A673 (cell line): ENCODE measurements around the gene RFT1. TPM values are rescaled to one million over a fixed set of nuclear protein-coding genes. Genes with fewer than 3 reads are reported as not detected.

ENCODE experiments used
- Bru-seq: library from RNA; stranded (reverse); fragments of 400-500 nt; gene quantifications from one replicate; lab custom pipeline; 2021; lab: Mats Ljungman, UMichigan
- BruChase-seq, 2 experiments: library from RNA; stranded (reverse); fragments of 400-500 nt; gene quantifications; one replicate each; lab custom pipeline; 2021; lab: Mats Ljungman, UMichigan
- BruUV-seq: library from RNA; stranded (reverse); fragments of 400-500 nt; replicated peaks from 2 replicates; lab custom pipeline; 2021; lab: Mats Ljungman, UMichigan
- CTCF ChIA-PET: fragments of 300-600 bp; sonication (Branson Sonifier 250); formaldehyde crosslinking; loops from one replicate; lab custom pipeline; 2022; ENCODE audit warnings: antibody characterized with exemption; lab: Charles Lee
- POLR2A ChIA-PET: fragments of 300-600 bp; sonication (Branson Sonifier 250); formaldehyde crosslinking; loops from one replicate; lab custom pipeline; 2022; ENCODE audit warnings: antibody characterized with exemption; ENCODE audit not compliant: low non-redundant PET; lab: Charles Lee
- DNase-seq: peaks from one replicate; pipeline ENCODE4 v3.0.0-alpha.2; 2015; ENCODE audit warnings: low spot score
- H3K27ac ChIP-seq: fragments of 200-600 bp; sonication (generic); 2 replicates; pipeline ENCODE4 v1.5.1; 2016; ENCODE audit warnings: mixed run types, low read depth, mild to moderate bottlenecking, mixed read lengths, antibody characterized with exemption, low read length; ENCODE audit not compliant: poor library complexity, severe bottlenecking
- H3K27me3 ChIP-seq: fragments of 200-600 bp; sonication (generic); replicated peaks from 2 replicates; pipeline ENCODE4 v1.6.1; 2017; ENCODE audit warnings: mixed run types, low read depth, mild to moderate bottlenecking, mixed read lengths, antibody characterized with exemption, low read length; ENCODE audit not compliant: insufficient read depth, poor library complexity
- H3K36me3 ChIP-seq: fragments of 200-600 bp; sonication (generic); 2 replicates; pipeline ENCODE4 v1.6.1; 2016; ENCODE audit warnings: mixed run types, mild to moderate bottlenecking, mixed read lengths, antibody characterized with exemption, low read length; ENCODE audit not compliant: insufficient read depth, poor library complexity, severe bottlenecking
- H3K4me1 ChIP-seq: fragments of 200-600 bp; sonication (generic); 2 replicates; pipeline ENCODE4 v1.6.1; 2017; ENCODE audit warnings: mixed run types, mild to moderate bottlenecking, mixed read lengths, antibody characterized with exemption, low read length; ENCODE audit not compliant: insufficient read depth, poor library complexity, severe bottlenecking
- H3K4me3 ChIP-seq: fragments of 200-600 bp; sonication (generic); 2 replicates; pipeline ENCODE4 v1.5.1; 2016; ENCODE audit warnings: low read depth, mixed run types, mild to moderate bottlenecking, mixed read lengths, low read length; ENCODE audit not compliant: poor library complexity, severe bottlenecking
- H3K9me3 ChIP-seq: fragments of 200-600 bp; sonication (generic); 2 replicates; pipeline ENCODE4 v1.6.1; 2016; ENCODE audit warnings: mixed run types, low read depth, mild to moderate bottlenecking, mixed read lengths, antibody characterized with exemption, low read length; ENCODE audit not compliant: poor library complexity, severe bottlenecking
- EZH2 ChIP-seq: fragments of 200-600 bp; sonication (generic); IDR thresholded peaks from 2 replicates; pipeline ENCODE4 v1.6.1; 2017; ENCODE audit warnings: borderline replicate concordance, low read depth, mild to moderate bottlenecking, mixed read lengths, antibody characterized with exemption, low read length; ENCODE audit not compliant: poor library complexity, severe bottlenecking
- intact Hi-C: fragments of 100-400 bp; cut with micrococcal nuclease; formaldehyde crosslinking; loops from one replicate; pipeline ENCODE4 v1.10.0; 2022; ENCODE audit not compliant: unreplicated experiment
- long read RNA-seq: library from polyadenylated mRNA; stranded (forward); transcript quantifications from one replicate; pipeline ENCODE4 v2.0.0, GENCODE V29; 2022
- total RNA-seq: library from RNA; stranded (reverse); gene quantifications from 2 replicates; pipeline ENCODE4 v1.2.3, GENCODE V29; 2021
- TF ChIP-seq, protein P1 (sequence below): fragments of 300-800, 200-600 bp; sonication (generic); conservative IDR thresholded peaks from 2 replicates; pipeline ENCODE4 v1.5.1; 2017; ENCODE audit warnings: low read depth, mild to moderate bottlenecking, antibody characterized with exemption, low read length, moderate library complexity, mixed read lengths

RFT1 gene, protein sequence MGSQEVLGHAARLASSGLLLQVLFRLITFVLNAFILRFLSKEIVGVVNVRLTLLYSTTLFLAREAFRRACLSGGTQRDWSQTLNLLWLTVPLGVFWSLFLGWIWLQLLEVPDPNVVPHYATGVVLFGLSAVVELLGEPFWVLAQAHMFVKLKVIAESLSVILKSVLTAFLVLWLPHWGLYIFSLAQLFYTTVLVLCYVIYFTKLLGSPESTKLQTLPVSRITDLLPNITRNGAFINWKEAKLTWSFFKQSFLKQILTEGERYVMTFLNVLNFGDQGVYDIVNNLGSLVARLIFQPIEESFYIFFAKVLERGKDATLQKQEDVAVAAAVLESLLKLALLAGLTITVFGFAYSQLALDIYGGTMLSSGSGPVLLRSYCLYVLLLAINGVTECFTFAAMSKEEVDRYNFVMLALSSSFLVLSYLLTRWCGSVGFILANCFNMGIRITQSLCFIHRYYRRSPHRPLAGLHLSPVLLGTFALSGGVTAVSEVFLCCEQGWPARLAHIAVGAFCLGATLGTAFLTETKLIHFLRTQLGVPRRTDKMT
- 15.8 and 16.7 TPM in 2 replicates for total RNA-seq
- percentile 61 among the genes with signal in this experiment for Bru-seq, nascent RNA
- percentile 49 among the genes with signal in this experiment for BruChase-seq, experiment 1, labeled RNA remaining after a 2-hour chase
- BruChase-seq, experiment 2, labeled RNA remaining after a 6-hour chase: percentile 56 among the genes with signal in this experiment
- long read RNA-seq, full-length matches to known transcripts: 56 of 64 reads
- long read RNA-seq, partial matches to known transcripts: 2 of 64 reads
- long read RNA-seq, other reads (novel, unspliced or antisense): 6 of 64 reads

- Histone ChIP-seq H3K4me3 (peak within 1 kb of the TSS; percentile 81), H3K36me3 (peaks cover under 1% of the 10 kb centered on the region), H3K27me3 (no peaks in the 10 kb centered on the region), H3K27ac (peak within 1 kb of the TSS; percentile 79), H3K4me1 (no peaks in the 10 kb centered on the region), H3K9me3 (no peaks in the 10 kb centered on the region)
- intact Hi-C loops: no loop called here
- TF ChIP-seq EZH2: no peak
- TF ChIP-seq, protein P1, sequence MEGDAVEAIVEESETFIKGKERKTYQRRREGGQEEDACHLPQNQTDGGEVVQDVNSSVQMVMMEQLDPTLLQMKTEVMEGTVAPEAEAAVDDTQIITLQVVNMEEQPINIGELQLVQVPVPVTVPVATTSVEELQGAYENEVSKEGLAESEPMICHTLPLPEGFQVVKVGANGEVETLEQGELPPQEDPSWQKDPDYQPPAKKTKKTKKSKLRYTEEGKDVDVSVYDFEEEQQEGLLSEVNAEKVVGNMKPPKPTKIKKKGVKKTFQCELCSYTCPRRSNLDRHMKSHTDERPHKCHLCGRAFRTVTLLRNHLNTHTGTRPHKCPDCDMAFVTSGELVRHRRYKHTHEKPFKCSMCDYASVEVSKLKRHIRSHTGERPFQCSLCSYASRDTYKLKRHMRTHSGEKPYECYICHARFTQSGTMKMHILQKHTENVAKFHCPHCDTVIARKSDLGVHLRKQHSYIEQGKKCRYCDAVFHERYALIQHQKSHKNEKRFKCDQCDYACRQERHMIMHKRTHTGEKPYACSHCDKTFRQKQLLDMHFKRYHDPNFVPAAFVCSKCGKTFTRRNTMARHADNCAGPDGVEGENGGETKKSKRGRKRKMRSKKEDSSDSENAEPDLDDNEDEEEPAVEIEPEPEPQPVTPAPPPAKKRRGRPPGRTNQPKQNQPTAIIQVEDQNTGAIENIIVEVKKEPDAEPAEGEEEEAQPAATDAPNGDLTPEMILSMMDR: no peak
- TSS peak; percentile 92 for BruUV-seq
- peak; percentile 91 for DNase-seq
- CTCF ChIA-PET: no interaction called here
- POLR2A ChIA-PET: interaction anchor here (0.7 kb wide), 1 partner anchor 20 kb away, joined by 3 read pairs; no protein-coding TSS in a partner anchor
Measured at GRCh38 chr3:53130179-53131061, at the start of gene RFT1. RFT1 (minus strand) TSS chr3:53130435; CDS start chr3:53130400, 35 bp downstream.

DNA sequence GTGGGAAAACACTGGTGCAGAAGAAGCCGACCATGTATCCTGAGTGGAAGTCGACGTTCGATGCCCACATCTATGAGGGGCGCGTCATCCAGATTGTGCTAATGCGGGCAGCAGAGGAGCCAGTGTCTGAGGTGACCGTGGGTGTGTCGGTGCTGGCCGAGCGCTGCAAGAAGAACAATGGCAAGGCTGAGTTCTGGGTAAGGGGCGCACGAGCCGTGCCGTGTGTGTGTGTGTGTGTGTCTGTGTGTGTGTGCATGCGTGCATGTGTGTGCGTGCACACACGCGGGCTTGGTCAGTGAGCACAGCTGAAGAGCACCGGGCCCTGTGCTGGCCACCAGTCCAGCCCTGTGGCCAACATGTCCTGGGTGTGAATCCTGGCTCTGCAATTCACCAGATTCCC is 49.3 kb upstream of the RFT1 start:
- CTCF ChIA-PET: no interaction called here
- POLR2A ChIA-PET: no interaction called here
- H3K27me3 ChIP-seq: no peaks in the 10 kb centered on the region
- no peaks in the 10 kb centered on the region for H3K4me1 ChIP-seq
- no peaks in the 10 kb centered on the region for H3K9me3 ChIP-seq
- intact Hi-C loops: no loop called here
- H3K27ac ChIP-seq: no peak overlapping the region
- TF ChIP-seq, protein P1: no peak
- TF ChIP-seq EZH2: no peak
- no TSS peak for BruUV-seq
- no peak for DNase-seq
- no peak overlapping the region for H3K4me3 ChIP-seq
- H3K36me3 ChIP-seq: no peaks in the 10 kb centered on the region

DNA sequence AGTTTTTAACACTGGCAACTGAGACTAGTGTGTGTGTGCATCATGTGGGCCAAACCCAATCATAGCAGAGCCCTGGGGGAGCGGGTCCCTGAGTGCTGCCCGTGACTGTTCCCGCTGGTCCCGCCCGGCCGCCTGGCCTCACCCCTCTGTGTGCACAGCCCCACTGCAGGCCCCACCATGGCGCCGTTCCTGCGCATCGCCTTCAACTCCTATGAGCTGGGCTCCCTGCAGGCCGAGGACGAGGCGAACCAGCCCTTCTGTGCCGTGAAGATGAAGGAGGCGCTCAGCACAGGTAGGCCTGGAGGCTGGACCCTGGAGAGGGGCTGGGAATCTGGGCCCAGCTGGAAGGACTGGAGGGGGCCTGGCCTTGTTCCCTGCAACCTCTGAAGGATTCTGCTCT is 48.0 kb upstream of the RFT1 start:
- ChIA-PET CTCF (no interaction called here), POLR2A (no interaction called here)
- no peak for DNase-seq
- H3K4me3 ChIP-seq: no peak overlapping the region
- H3K27me3 ChIP-seq: no peaks in the 10 kb centered on the region
- H3K9me3 ChIP-seq: no peaks in the 10 kb centered on the region
- no TSS peak for BruUV-seq
- intact Hi-C loops: no loop called here
- H3K36me3 ChIP-seq: no peaks in the 10 kb centered on the region
- H3K4me1 ChIP-seq: no peaks in the 10 kb centered on the region
- H3K27ac ChIP-seq: no peak overlapping the region
- no peak for TF ChIP-seq EZH2
- TF ChIP-seq, protein P1: no peak
